GM12878 (cell line): ENCODE data around the gene SAFB. TPM values are rescaled to one million over a fixed set of nuclear protein-coding genes. Genes with fewer than 3 reads are reported as not detected.

Experiments
- ATAC-seq: fragments of 200-7000 bp; cut with Tn5 transposase; 3 replicates; pipeline ENCODE4 v1.9.1; 2020; ENCODE audit warnings: mild to moderate bottlenecking, moderate library complexity
- BruUV-seq: library from RNA; stranded (reverse); fragments of 400-500 nt; replicated peaks from 2 replicates; lab custom pipeline; 2021; lab: Mats Ljungman, UMichigan
- CTCF ChIA-PET: fragments of 300-600 bp; sonication (Branson Sonifier 250); formaldehyde crosslinking; extraction: SDS; loops from one replicate; lab custom pipeline; 2021; ENCODE audit warnings: inconsistent platforms; lab: Yijun Ruan, JAX
- POLR2A ChIA-PET: fragments of 350-600 bp; formaldehyde crosslinking; extraction: SDS; loops from one replicate; lab custom pipeline; 2021; ENCODE audit warnings: inconsistent platforms; lab: Charles Lee
- RAD21 ChIA-PET: fragments of 300-600 bp; sonication (Branson Sonifier 250); formaldehyde crosslinking; loops from one replicate; lab custom pipeline; 2023; ENCODE audit warnings: antibody characterized with exemption; ENCODE audit not compliant: unreplicated experiment; lab: Charles Lee
- SMC1A ChIA-PET: fragments of 300-600 bp; sonication (Branson Sonifier 250); formaldehyde crosslinking; loops from one replicate; lab custom pipeline; 2023; ENCODE audit not compliant: unreplicated experiment, uncharacterized antibody; lab: Charles Lee
- DNase-seq: peaks from one replicate; pipeline ENCODE4 v3.0.0-alpha.2; 2011; ENCODE audit warnings: low read depth, low spot score
- FAIRE-seq: peaks from 3 replicates; lab custom pipeline; 2011; peaks lifted over from hg19 to GRCh38; lab: Jason Lieb, UNC
- H2AFZ ChIP-seq: 2 replicates; pipeline ENCODE4 v1.6.0; 2011; ENCODE audit warnings: low read depth, low read length, control low read depth; ENCODE audit not compliant: control insufficient read depth
- H3K27ac ChIP-seq: 2 replicates; pipeline ENCODE4 v1.5.1; 2011; ENCODE audit warnings: control low read depth; ENCODE audit not compliant: control insufficient read depth, insufficient read depth
- H3K27me3 ChIP-seq, 2 experiments: replicated peaks in 1 of 2; 2 replicates each; pipeline versions ENCODE4 v1.6.0 to v1.6.1; 2011; ENCODE audit warnings: low read length in 1 of 2; ENCODE audit not compliant: control insufficient read depth in 2 of 2, insufficient read depth in 2 of 2
- H3K36me3 ChIP-seq, 2 experiments: 2 replicates each; pipeline ENCODE4 v1.5.1; 2011; ENCODE audit warnings: low read length in 1 of 2; ENCODE audit not compliant: control insufficient read depth in 2 of 2, insufficient read depth in 2 of 2
- H3K4me1 ChIP-seq: 2 replicates; pipeline ENCODE4 v1.6.1; 2011; ENCODE audit warnings: mild to moderate bottlenecking, low read length, moderate library complexity, mixed read lengths; ENCODE audit not compliant: control insufficient read depth, insufficient read depth
- H3K4me2 ChIP-seq: 2 replicates; pipeline ENCODE4 v1.6.0; 2011; ENCODE audit warnings: control low read depth; ENCODE audit not compliant: control insufficient read depth, insufficient read depth
- H3K4me3 ChIP-seq: fragments of 200-600 bp; sonication (generic); 2 replicates; pipeline ENCODE4 v1.5.1; 2016
- H3K79me2 ChIP-seq: 2 replicates; pipeline ENCODE4 v1.6.0; 2011; ENCODE audit warnings: low read length; ENCODE audit not compliant: control insufficient read depth, insufficient read depth
- H3K9ac ChIP-seq: 2 replicates; pipeline ENCODE4 v1.8.0; 2011; ENCODE audit warnings: low read length, control low read depth, mixed read lengths; ENCODE audit not compliant: control insufficient read depth, insufficient read depth
- H3K9me3 ChIP-seq: replicated peaks from 3 replicates; pipeline ENCODE4 v1.5.1; 2011; ENCODE audit warnings: mild to moderate bottlenecking, low read length; ENCODE audit not compliant: control insufficient read depth, insufficient read depth
- H4K20me1 ChIP-seq: 2 replicates; pipeline ENCODE4 v1.6.0; 2011; ENCODE audit not compliant: control insufficient read depth, insufficient read depth
- CHD2 ChIP-seq: IDR thresholded peaks from 2 replicates; pipeline ENCODE4 v1.6.1; 2011; ENCODE audit warnings: low read depth, low read length, improper control_type of control experiment, borderline replicate concordance
- CREB1 ChIP-seq: IDR thresholded peaks from 2 replicates; pipeline ENCODE4 v1.6.1; 2012; ENCODE audit warnings: low read depth, mild to moderate bottlenecking, inconsistent platforms
- EED ChIP-seq: sonication (generic); IDR thresholded peaks from 2 replicates; pipeline ENCODE4 v1.6.1; 2016; ENCODE audit warnings: antibody characterized with exemption, low read depth
- ELK1 ChIP-seq: IDR thresholded peaks from 2 replicates; pipeline ENCODE4 v1.6.1; 2012; ENCODE audit warnings: low read depth, low read length, improper control_type of control experiment
- JUND ChIP-seq: IDR thresholded peaks from 2 replicates; pipeline ENCODE4 v1.6.1; 2012; ENCODE audit warnings: low read depth, mild to moderate bottlenecking, low read length, improper control_type of control experiment, moderate library complexity
- KLF5 ChIP-seq: fragments of 450-650 bp; IDR thresholded peaks from 2 replicates; pipeline ENCODE4 v1.6.1; 2014; ENCODE audit warnings: mild to moderate bottlenecking; ENCODE audit not compliant: partially characterized antibody
- NR2C1 ChIP-seq: fragments of 450-650 bp; IDR thresholded peaks from 2 replicates; pipeline ENCODE4 v1.6.1; 2017; ENCODE audit warnings: antibody characterized with exemption, mild to moderate bottlenecking, moderate library complexity
- RB1 ChIP-seq: fragments of 450-650 bp; formaldehyde crosslinking; IDR thresholded peaks from 2 replicates; pipeline ENCODE4 v1.6.1; 2017; ENCODE audit warnings: mild to moderate bottlenecking, borderline replicate concordance
- RELB ChIP-seq: fragments of 450-650 bp; IDR thresholded peaks from 2 replicates; pipeline ENCODE4 v1.6.1; 2017; ENCODE audit warnings: low read depth, mild to moderate bottlenecking, moderate library complexity
- RUNX3 ChIP-seq: IDR thresholded peaks from 2 replicates; pipeline ENCODE4 v1.6.1; 2012; ENCODE audit warnings: low read length, inconsistent platforms
- TAF1 ChIP-seq: IDR thresholded peaks from 2 replicates; pipeline ENCODE4 v1.6.1; 2011; ENCODE audit warnings: mild to moderate bottlenecking, low read depth, low read length, borderline replicate concordance
- ZBTB4 ChIP-seq: fragments of 450-650 bp; formaldehyde crosslinking; IDR thresholded peaks from 2 replicates; pipeline ENCODE4 v1.4.0; 2022; ENCODE audit warnings: mild to moderate bottlenecking, moderate library complexity
- ZNF24 ChIP-seq: fragments of 450-650 bp; IDR thresholded peaks from 2 replicates; pipeline ENCODE4 v1.6.1; 2017; ENCODE audit warnings: antibody characterized with exemption, mild to moderate bottlenecking
- ZNF622 ChIP-seq: fragments of 450-650 bp; IDR thresholded peaks from 2 replicates; pipeline ENCODE4 v1.6.1; 2017; ENCODE audit warnings: mild to moderate bottlenecking, inconsistent platforms
- ZNF687 ChIP-seq: fragments of 450-650 bp; IDR thresholded peaks from 2 replicates; pipeline ENCODE4 v1.6.1; 2017; ENCODE audit warnings: mild to moderate bottlenecking, moderate library complexity
- ZSCAN29 ChIP-seq: fragments of 450-650 bp; IDR thresholded peaks from 2 replicates; pipeline ENCODE4 v1.6.1; 2017; ENCODE audit warnings: mild to moderate bottlenecking, moderate library complexity
- WGBS: methylation state at CpG from one replicate; pipeline ENCODE4 v1.1.6; 2016; ENCODE audit warnings: low lambda C conversion rate; ENCODE audit not compliant: insufficient replicate concordance, insufficient coverage; ENCODE audit errors: missing lambda C conversion rate; 5-methylcytosine and 5-hydroxymethylcytosine counted together
- in situ Hi-C: fragments of 300-500 bp; cut with MboI; formaldehyde crosslinking; loops from 9 replicates; pipeline ENCODE4 v1.14.3; 2018; ENCODE audit warnings: mixed read lengths
- intact Hi-C: fragments of 100-400 bp; cut with micrococcal nuclease; formaldehyde crosslinking; loops from one replicate; pipeline ENCODE4 v1.14.2; 2022; ENCODE audit not compliant: unreplicated experiment
- polyA plus RNA-seq, 11 experiments: library from polyadenylated mRNA; depleted of rRNA in 4 of 11; unstranded in 6 of 11; stranded (reverse) in 5 of 11; fragments of >200 nt; fragmentation: Nextera tagmentation in 4 of 11; fragmentation: Illumina TruSeq in 1 of 11; extraction: Ambion mirVana in 4 of 11; extraction: Trizol in 1 of 11; gene quantifications; 1 replicate in 1 of 11; 2 replicates in 10 of 11; pipeline versions ENCODE4 v1.2.1 to v1.2.3, GENCODE V29; 2011 to 2016; ENCODE audit warnings: inconsistent platforms in 2 of 11, missing spikeins in 2 of 11, low read depth in 1 of 11
- total RNA-seq, 4 experiments: library from RNA; depleted of rRNA in 3 of 4; stranded (reverse); fragments of >200 nt in 3 of 4; fragmentation: Illumina TruSeq in 1 of 4; extraction: Trizol in 1 of 4; gene quantifications; 2 replicates each; pipeline versions ENCODE4 v1.2.1 to v1.2.3, GENCODE V29; 2013 to 2021

The SAFB gene
- total and polyA plus RNA-seq, 10 of the 15 experiments (the other 5 are each of a cell fraction or from before 2014, with no cell fraction given): 1.6 to 131 (median 61.2) TPM

GRCh38 chr19:5575590-5575989 lies 47.3 kb upstream of the SAFB start:
- Histone ChIP-seq H3K79me2 (no peaks in the 10 kb centered on the region), H3K27me3 (no peaks in the 10 kb centered on the region), H3K27ac (no peak overlapping the region), H3K36me3 (no peaks in the 10 kb centered on the region; a peak in 1 of 4 replicates), H4K20me1 (no peaks in the 10 kb centered on the region), H3K9ac (no peak overlapping the region)
- DNase-seq: no peak
- SMC1A ChIA-PET: no interaction called here
- ATAC-seq: no peak
- POLR2A ChIA-PET: no interaction called here
- TF ChIP-seq ZNF24 (no peak), NR2C1 (no peak), EED (no peak), TAF1 (no peak), RUNX3 (no peak), ZBTB4 (CRISPR knock-in tag) (no peak), CREB1 (no peak), RELB (no peak), JUND (no peak), ZNF622 (no peak), CHD2 (no peak), ZNF687 (no peak), KLF5 (no peak), RB1 (no peak), ELK1 (no peak), ZSCAN29 (no peak)
- TF ChIP-seq, all 136 proteins: peak for 0
- intact Hi-C loops: no loop called here
- Histone ChIP-seq H3K4me1 (no peaks in the 10 kb centered on the region), H3K4me3 (no peak overlapping the region), H2AFZ (no peak overlapping the region), H3K4me2 (no peak overlapping the region), H3K9me3 (no peaks in the 10 kb centered on the region)
- in situ Hi-C loops: loop anchor here (5.0 kb wide), 1 partner anchor 518 kb away; no protein-coding TSS in a partner anchor
- ChIA-PET CTCF (interaction anchor here (0.6 kb wide), 1 partner anchor 108 kb away, joined by 5 read pairs; no protein-coding TSS in a partner anchor), RAD21 (no interaction called here)
- no peak for FAIRE-seq
- no TSS peak for BruUV-seq
- WGBS: 52% methylated on average over 6 of the region's 6 CpGs
